Left forelimb (tissue), 1 donor: ENCODE results near the gene OPCML.

Experiments
- DNase-seq: peaks from one replicate; pipeline ENCODE4 v3.0.0-alpha.2; 2018; ENCODE audit warnings: low spot score

OPCML gene

DNA sequence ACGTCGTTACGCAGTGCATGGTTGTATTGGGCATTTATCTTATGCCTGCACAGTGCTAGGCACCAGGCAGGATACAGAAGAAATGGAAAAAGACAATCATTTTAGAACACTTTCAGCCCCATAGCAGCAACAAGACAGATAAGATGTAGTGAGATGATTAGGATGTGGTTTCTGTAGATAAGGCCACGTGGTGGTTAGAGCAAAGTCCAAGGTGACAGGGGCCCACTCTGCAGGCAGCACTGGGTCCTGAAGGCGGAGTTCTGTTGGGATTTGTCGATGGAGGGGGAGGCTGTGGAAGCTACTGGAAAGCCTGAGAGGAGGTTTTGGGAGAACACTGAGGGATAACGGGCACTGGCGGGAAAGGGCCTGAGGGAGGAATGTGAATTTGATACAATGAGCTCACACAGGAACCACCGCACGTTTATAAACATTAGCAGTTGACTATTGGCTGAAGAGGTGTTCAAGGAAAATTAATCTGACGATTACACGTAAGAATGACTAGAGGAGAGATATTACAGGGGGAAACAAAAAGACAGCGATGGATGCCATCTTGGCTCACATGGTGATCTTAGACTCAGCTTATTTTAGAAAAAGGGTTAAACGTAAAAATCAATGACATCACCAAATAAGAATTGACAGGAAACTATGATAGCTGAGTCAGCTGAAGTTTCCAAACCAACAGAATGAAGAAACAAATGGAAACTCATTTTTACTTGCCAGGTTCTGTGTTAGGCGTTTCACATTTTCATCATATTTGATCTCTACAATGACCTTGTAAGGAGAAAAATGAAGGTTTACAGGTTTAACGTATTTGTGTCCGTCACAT lies 551.0 kb downstream of the OPCML start:
- DNase-seq: no peak

DNA sequence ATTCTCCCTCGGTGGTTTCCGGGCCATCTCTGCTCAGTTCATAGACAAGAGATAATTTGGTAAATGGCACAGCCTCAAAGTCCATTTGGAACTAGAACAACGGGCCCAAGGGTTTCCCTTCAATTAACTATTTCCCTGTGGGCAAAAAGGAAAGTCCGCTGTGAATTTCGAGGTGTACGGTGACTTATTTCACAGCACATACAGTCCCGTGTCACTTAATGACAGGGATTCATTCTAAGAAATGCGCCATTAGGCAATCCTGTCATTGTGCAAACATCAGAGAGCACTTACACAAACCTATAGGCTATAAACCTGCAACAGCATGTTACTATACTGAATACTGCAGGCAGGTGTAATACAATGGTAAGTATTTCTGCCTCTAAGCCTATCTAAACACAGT lies 551.6 kb downstream of the OPCML start:
- DNase-seq: no peak

DNA sequence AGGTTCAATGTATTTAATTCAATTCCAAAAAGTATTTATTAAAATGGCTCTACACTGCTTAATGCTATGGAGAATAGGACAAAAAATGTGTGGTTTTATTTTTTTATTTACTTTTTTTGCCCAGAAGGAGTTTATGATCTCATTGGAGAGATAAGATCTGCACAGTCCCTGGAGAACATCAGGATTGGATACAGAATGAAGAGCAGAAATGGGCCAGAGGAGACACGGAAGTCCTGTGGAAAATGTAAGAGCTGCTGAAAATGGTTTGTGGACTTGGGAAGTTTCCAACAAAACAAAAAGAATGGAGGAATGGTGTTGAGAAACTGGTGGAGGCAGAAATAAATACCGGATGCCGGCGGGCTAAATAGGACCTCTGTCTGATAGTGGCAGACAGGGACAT lies 554.6 kb downstream of the OPCML start:
- DNase-seq: no peak

DNA sequence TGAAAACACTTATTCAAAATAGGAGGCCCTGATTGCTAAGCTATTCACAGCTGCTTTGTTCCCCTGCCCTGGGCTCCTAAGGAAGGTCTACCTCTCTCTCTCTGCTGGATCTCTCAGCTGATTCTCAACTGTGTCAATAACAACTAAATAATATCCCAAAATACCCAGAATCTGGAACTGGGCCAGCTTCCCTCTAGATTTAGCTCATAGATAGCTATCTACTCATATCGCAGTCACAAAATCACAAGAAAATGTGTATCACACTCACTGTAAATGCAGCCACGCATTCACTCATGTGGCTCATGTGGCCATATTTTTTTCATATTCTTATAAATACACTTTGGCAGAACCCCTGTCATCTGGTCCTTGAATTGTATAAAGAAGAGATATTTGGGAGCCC lies 555.1 kb downstream of the OPCML start:
- no peak for DNase-seq

DNA sequence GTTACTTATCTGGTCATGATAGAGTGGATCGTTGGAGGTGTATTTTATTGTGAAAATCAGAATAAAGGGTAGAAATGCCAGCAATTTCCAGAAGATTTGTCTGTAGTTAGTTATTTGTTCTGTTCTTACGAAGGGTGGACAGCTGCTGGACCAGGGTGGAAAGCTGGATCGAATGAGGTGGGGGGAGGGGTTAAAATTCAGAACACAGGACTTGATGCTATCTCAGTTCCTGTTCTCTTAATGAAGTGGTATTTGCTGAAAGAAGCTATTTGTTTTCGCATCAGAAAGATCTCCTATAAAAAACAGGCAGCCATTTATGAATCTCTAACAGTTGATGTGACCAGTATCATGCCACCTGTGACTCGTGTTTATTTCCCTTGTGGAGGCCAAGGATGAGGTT lies 556.2 kb downstream of the OPCML start:
- no peak for DNase-seq

DNA sequence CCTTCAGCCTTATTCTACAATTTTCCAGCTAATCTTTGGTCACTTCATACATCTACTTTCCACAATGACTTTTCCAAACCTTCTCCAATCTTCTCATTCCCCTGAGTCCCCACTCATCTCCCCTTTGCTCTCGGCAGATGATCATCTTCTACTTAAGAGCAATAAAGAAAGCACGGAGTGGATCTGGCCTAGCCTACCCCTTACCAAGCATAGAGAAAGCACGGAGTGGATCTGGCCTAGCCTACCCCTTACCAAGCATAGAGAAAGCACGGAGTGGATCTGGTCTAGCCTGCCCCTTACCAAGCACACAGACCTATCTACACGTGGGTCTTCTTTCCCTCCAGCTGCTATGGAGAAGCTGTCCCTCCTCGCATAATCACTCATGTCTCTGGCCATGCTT lies 558.6 kb downstream of the OPCML start:
- no peak for DNase-seq

DNA sequence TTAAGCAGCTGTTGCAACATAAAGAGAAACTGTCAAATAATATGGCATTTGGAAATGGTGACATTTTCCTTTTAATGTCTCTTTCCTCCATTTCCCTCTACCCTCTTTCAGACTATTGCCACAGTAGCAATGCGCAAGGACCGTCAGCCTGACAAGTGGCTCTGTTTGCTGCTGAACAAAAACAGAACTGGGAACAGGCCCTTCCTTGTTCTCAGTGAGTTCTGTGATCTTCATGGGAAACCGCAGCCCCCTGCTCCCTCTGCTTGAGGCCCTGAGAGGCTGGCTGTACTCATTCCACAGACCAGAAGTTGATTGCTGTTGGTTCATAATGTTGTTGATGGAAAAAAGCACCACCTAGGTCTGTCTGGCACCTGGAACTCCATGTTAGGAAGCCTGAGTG lies 559.7 kb downstream of the OPCML start:
- DNase-seq: no peak

DNA sequence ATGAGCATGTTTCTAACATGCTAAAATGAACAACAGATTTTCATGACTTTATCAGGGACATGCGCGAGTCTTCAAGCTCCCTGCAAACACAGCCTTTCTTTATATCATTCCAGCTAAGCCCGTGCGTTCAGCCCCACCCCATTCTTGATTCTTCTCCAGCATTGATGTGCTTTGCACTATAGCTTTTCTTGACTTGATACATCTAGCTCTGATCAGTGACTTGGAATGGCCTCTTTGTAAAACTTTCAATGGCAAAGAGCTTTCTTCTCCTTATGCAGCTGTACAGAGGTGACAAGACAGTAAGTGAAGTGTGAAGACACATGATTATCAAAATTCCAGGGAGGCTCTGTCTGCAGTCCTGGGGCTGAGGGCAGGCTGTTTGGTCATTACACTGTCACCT lies 561.0 kb downstream of the OPCML start:
- no peak for DNase-seq

DNA sequence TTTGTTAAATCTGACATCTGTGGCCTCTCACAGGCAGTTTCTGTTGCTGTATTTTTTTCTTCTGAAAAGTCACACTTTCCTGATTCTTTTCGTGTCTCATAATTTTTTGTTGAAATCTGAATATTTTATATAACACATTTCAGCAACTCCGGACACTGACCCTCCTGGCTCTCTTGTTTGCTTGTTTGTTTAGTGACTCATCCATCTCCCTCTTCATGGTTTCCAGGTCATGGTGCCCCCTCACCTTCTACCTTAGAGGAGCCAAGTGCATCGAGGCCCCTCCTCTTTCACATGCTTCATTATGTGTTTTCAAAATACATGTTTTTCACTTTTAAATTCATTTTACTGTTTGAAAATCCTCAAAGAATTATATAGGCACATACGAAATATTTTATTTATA lies 562.4 kb downstream of the OPCML start:
- DNase-seq: no peak

DNA sequence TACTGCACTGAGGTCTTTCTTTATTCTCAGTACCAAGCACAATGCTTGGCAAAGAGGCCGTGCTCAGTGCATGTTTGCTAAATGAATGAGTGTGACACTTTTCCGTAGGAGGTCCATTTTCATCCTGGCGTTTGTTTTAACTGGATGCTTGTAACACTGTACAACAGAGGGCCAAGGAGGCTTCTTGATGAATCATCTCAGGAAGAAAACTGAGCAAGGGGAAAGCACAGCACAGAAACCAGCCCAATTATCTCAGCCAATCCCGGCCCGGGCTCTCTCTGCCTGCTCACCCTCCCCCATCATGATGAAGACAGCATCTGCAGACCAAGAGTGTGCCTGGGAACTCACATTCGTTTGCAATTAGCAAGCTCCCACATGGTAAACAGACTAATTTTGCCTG lies 570.3 kb downstream of the OPCML start:
- DNase-seq: no peak

DNA sequence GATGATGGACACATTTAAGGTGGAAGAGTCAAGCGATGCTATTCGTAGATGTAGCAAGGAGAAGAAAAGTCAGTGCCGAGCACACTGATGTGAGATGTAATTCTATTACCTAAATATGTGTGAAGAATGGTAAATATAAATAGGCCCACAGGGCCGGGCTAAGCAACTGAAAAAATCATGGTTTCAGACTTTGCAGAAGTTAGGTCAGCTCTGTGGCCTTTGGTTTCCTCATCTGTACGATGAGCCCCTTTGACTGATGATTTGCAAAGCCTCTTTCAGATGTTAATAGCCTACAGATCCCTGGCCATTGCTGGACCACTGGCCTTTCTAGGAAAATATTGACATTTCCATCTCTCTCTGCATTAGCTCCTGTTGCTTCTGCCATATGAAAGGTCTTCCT lies 570.8 kb downstream of the OPCML start:
- DNase-seq: no peak

DNA sequence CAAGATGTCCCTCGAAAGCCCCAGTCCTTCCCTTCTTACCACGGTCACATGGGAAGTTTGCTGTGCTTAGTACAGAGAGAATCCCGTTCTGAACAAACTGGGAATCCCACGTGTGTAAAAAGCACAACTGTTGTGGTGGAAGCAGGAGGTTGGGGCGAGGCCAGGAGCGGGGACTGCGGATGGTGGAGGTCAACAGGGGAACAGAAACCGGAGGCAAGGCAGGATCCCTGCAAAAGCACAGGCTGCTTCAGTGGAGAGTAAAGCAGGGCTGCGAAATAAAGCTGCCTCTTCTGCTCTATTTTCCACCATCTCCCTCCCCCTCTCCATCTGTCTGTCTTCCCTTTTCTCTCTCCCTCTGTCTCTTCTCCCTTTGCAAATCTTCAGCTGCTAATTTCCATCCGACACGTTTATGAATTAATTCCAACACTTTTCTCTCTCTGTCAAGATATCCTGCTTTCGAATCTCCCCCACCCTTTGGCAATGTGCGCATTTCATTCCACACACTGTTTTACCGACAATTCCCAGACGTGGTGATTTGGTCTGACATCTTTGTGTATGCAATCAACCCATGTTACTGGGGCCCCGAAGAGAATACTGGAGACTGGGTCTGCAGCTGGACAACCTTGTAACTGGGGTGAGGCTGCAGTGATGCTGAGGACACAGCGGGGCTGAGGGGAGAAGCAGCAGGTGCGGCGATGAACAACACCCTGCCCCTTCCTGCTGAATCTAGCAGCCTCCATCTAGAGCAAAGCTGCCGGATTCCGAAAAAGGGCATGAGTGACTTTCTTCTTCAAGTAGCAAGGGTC lies 571.8 kb downstream of the OPCML start:
- no peak for DNase-seq

DNA sequence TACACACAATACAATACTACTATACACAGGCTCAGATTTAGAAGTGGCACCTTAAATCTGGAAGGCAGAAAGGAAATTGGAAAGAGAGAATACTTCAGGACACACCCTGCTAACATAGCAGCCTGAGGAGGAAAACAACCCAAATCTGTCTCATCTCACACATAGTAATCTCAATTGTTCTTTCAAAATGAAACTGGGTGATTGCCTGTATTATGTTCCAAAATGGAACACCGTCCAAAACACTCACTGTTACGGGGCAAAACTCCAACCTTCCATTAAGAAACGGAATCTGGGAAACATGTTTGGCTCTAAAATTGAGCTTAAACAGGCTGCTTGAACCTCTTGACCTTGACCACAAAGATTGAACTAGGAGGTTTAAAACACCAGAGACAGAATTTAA lies 572.6 kb downstream of the OPCML start:
- no peak for DNase-seq

DNA sequence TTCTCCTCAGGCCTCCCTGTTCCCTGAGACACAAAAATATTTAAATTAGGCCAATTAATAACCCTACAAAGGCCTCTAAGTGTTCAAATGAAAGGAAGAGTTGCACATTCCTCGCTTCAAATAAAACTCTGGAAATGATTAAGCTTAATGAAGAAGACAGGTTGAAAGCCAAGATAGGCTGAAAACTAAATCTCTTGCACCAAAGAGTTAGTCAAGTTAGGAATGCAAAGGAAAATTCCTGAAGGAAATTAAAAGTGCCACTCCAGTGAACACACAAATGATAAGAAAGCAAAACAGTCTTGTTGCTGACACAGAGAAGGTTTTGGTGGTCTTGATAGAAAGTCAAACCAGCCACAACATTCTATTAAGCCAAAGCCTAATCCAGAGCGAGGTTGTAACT lies 574.4 kb downstream of the OPCML start:
- DNase-seq: no peak

DNA sequence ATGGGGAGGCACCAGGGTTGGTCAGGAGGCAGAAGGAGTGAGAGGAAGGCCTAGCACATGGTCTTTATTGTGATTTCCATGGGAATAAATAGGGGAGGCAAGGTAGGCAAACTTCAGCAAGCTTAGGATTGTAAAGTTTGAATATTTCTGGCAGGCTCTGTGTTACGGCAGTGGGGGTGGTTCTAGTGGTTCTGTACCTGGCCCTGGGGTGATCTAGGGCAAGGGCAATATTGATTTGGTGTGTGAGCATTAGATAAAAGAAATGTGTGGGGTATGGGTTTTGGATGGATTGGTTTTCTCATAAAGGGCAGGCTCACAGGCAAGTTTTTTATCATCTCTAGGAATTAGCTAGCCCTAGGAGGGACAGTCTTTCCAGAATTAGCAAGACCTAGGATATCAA lies 584.0 kb downstream of the OPCML start:
- no peak for DNase-seq

DNA sequence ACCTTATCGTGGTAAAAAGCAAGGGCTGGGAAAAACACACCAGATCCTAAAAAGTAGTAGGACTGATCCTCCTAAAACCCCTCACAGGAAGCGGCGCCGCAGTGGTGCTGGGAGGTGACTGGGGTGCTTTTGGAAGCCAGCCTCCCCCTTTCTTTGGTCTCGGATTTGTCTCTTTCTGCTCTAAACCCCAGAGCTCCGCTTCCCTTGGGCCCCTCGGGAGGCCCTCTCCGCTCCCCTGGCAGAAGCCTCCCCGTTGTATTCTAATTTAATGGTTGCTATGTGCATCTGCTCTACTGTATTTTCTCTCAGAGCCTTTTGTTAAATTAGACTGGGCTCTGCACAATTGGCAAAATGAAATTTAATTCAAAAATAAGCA lies 587.7 kb downstream of the OPCML start:
- DNase-seq: no peak

DNA sequence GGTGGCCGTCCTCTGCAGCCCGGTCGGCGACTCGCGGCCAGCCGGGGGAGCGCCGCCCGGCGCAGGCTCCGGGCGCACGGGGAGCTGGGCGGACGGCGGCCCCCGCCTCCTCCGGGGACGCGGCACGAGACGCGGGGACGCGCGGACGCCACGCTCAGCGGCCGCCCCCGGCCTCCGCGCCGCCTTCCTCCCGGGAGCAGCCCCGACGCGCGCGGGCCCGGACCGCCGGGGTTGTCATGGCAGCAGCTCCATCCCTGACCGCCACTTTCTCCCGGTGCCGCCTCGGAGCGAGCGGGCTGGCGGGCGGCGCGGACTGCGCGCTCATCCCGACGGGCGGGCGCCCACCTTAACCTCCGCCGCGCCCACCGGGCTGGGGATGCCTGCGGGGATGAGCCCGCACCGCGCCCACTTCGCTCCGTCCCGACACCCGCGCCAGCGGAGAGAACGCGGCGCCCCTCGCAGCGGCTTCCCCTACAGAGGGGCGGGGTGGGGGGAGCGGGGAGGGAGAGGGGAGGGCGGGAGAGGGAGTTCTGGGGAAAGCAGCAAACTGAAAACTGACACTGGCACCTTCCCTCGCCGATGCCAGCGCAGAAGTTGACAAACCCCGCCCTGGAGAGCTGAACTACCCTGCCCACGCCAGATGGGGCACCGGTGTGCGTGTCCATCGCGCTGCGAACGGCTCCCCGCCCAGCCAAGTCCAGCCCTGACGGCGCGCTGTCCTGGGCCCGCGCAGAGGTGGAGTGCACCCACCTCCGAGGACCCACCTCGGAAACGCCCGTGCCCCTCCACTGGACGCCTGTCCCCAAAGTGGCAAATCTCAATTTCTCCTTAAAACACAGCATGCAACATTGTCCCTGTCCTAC lies 588.4 kb downstream of the OPCML start:
- no peak for DNase-seq

DNA sequence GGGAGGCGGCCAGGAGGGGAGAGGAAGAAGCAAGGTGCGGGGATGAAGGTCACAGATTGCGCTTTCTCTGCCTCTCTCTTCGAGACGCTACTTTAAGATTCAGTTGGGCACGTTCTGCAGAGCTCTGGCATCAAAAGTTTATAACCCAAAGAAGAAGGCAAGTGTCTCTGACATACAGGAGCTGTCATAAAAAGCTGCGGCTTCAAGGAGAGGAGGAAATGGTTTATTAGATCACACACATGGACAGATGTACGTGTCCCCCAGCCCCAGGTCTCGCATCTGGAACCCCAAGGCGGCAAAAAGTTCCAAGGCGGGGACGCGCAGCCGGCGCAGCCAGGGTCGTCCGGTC lies 589.0 kb downstream of the OPCML start:
- DNase-seq: no peak

DNA sequence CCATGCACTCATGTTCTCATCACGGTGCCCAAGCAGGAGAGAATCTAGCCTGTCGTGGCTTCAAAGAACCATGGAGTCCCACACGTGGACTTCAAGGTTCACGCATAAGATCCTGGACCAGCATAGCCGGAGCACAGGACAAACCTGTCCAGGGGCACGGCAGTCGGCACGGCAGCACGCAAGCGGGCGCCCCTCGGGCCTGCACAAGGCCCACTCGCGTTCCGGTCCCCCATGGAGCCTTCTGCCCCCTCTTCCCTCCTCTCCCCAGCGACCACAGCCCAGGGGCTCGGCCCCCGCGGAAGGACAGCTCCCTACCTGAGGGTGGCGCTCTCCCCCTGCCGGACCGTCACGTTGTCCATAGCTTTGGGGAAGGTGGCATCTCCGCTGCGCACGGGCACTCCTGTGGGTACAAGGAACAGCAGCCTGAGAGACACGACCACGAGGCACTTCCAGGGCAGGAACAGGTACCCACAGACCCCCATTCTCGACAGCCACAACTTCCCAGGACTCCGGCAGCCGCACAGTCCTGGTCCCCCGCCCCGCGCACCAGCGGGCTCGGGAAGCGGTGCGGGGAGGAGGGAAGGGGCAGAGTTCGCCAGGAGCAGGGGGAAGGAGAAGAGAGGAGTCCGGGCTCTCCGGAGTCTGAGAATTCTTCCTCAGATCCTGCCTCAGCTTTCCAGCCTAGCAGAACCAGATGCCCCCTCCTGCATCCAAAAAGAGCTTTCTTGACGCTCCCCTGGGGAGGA lies 589.5 kb downstream of the OPCML start:
- DNase-seq: no peak

DNA sequence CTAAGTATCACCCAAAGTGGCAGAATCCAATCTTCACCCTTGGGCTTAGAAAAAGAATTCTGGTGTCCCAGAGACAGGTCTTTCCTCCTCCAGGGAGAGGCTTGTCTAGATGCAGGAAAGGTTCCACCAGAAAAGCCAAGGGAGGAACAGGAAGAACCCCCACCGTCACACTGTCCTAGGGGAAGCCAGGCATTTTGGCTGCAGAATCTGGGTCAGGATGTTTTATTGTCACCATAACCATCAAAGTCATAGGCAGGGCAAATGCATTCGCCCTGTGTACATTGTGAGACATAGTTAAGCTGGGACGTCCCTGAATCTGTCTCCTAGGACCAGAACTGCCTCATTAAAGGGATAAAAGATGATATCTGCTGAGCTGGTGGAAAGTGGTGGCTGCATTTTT lies 590.5 kb downstream of the OPCML start:
- no peak for DNase-seq

DNA sequence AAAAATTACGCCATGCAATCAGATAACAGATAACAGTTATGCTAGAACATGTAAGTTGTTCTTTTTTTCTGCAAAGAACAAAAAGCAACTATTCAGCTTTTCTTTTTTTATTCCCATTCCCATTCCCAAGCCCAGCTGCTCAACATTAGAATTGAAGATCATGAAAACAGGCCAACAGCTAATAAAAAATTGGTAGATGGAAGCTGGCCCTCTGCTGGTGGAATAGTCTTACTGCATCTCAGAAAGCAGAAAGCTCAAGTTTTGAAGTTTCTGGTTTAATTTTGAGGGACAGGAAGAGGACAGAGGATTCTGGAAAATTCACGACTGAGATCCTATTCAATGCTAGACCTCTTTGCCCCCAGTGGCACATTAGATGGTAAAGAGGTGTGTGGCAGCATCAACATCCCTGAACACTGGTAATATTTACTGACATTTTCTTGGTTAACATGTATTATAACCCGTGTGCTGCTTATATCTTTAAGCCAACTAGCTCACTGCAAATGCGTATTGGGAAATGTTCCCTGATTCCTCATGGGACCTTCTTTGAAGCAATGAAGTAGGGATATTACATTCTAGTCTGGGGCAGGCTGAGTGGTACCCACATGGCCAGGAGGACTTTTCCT lies 591.2 kb downstream of the OPCML start:
- no peak for DNase-seq

DNA sequence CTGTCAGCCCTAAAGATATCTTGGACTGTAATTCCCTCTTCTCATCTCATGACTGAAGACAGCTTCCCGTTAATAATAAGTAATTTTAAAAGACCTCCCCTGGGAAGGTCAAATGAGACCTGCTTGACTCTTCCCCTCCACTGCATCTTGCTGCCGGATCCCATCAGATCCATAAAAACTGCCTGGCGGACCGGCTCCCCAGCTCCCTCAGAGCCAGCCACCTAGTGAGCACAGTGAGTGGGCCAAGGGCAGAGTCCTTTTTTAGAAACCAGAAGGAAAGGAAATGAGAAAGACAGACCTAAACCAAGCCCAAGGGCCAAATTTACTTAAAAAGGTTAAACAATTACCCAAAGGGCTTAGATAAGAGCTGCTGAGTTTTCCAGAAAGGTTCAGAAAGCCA lies 595.3 kb downstream of the OPCML start:
- no peak for DNase-seq
